MCF 10A (cell line): ENCODE results near the gene BCL3. TPM values are rescaled to one million over a fixed set of nuclear protein-coding genes. Genes with fewer than 3 reads are reported as not detected.

Experiments
- BruUV-seq: library from RNA; stranded (reverse); fragments of 400-500 nt; replicated peaks from 2 replicates; lab custom pipeline; 2021; lab: Mats Ljungman, UMichigan
- CTCF ChIA-PET: fragments of 300-600 bp; sonication (Branson Sonifier 250); formaldehyde crosslinking; extraction: SDS; loops from one replicate; lab custom pipeline; 2021; ENCODE audit warnings: antibody characterized with exemption, inconsistent platforms; lab: Yijun Ruan, JAX
- POLR2A ChIA-PET: fragments of 300-600, 350-650 bp; sonication (Branson Sonifier 250); formaldehyde crosslinking; extraction: SDS; loops from one replicate; lab custom pipeline; 2020; ENCODE audit warnings: antibody characterized with exemption, inconsistent platforms; lab: Yijun Ruan, JAX
- DNase-seq: peaks from one replicate; pipeline ENCODE4 v3.0.0-alpha.2; 2018; ENCODE audit not compliant: unreplicated experiment
- H3K27ac Mint-ChIP-seq: one replicate; pipeline ENCODE4 v1.8.0; 2022; ENCODE audit warnings: mild to moderate bottlenecking, low read depth, mixed read lengths; ENCODE audit not compliant: unreplicated experiment
- H3K27me3 Mint-ChIP-seq: one replicate; pipeline ENCODE4 v1.8.0; 2022; ENCODE audit warnings: mixed read lengths; ENCODE audit not compliant: insufficient read depth, unreplicated experiment
- H3K36me3 Mint-ChIP-seq: one replicate; pipeline ENCODE4 v1.8.0; 2022; ENCODE audit warnings: mild to moderate bottlenecking, moderate library complexity, mixed read lengths; ENCODE audit not compliant: insufficient read depth, unreplicated experiment
- H3K4me1 Mint-ChIP-seq: one replicate; pipeline ENCODE4 v1.8.0; 2022; ENCODE audit warnings: mixed read lengths; ENCODE audit not compliant: insufficient read depth, unreplicated experiment
- H3K4me3 Mint-ChIP-seq: one replicate; pipeline ENCODE4 v1.8.0; 2022; ENCODE audit warnings: mild to moderate bottlenecking, moderate library complexity, mixed read lengths; ENCODE audit not compliant: unreplicated experiment
- H3K9me3 Mint-ChIP-seq: one replicate; pipeline ENCODE4 v1.8.0; 2022; ENCODE audit warnings: mixed read lengths; ENCODE audit not compliant: unreplicated experiment
- intact Hi-C: fragments of 100-400 bp; cut with micrococcal nuclease; formaldehyde crosslinking; loops from 2 replicates; pipeline ENCODE4 v1.14.1; 2022
- total RNA-seq: library from RNA; stranded (reverse); gene quantifications from 2 replicates; pipeline ENCODE4 v1.2.3, GENCODE V29; 2022
- TF ChIP-seq, protein P1 (sequence below): fragments of 200-600 bp; IDR thresholded peaks from one replicate; pipeline ENCODE4 v1.8.0; 2022; ENCODE audit warnings: antibody characterized with exemption, mild to moderate bottlenecking; ENCODE audit not compliant: unreplicated experiment

The BCL3 gene
- total RNA-seq, 1 experiment from 2014 or later, result 24.4 TPM

GRCh38 chr19:44759083-44759804 lies 10.7 kb downstream of the BCL3 start:
- BruUV-seq, result TSS peak; percentile 37
- no peak overlapping the region for H3K27ac Mint-ChIP-seq
- H3K4me3 Mint-ChIP-seq, result no peak overlapping the region

GRCh38 chr19:44762038-44762437 lies 13.5 kb downstream of the BCL3 start:
- no peaks in the 10 kb centered on the region for H3K9me3 Mint-ChIP-seq
- no peak for DNase-seq
- TF ChIP-seq, protein P1, sequence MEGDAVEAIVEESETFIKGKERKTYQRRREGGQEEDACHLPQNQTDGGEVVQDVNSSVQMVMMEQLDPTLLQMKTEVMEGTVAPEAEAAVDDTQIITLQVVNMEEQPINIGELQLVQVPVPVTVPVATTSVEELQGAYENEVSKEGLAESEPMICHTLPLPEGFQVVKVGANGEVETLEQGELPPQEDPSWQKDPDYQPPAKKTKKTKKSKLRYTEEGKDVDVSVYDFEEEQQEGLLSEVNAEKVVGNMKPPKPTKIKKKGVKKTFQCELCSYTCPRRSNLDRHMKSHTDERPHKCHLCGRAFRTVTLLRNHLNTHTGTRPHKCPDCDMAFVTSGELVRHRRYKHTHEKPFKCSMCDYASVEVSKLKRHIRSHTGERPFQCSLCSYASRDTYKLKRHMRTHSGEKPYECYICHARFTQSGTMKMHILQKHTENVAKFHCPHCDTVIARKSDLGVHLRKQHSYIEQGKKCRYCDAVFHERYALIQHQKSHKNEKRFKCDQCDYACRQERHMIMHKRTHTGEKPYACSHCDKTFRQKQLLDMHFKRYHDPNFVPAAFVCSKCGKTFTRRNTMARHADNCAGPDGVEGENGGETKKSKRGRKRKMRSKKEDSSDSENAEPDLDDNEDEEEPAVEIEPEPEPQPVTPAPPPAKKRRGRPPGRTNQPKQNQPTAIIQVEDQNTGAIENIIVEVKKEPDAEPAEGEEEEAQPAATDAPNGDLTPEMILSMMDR, result no peak
- no peak overlapping the region for H3K27ac Mint-ChIP-seq
- CTCF ChIA-PET, result interaction anchor here (0.6 kb wide), 1 partner anchor 11 kb away, joined by 3 read pairs; no protein-coding TSS in a partner anchor
- H3K4me1 Mint-ChIP-seq, result peaks cover 6% of the 10 kb centered on the region
- no peak overlapping the region for H3K4me3 Mint-ChIP-seq
- BruUV-seq, result no TSS peak
- intact Hi-C loops, result no loop called here
- POLR2A ChIA-PET, result interaction anchor here (0.9 kb wide), 1 partner anchor 40 kb away, joined by 3 read pairs; no protein-coding TSS in a partner anchor
- H3K27me3 Mint-ChIP-seq, result no peaks in the 10 kb centered on the region
- H3K36me3 Mint-ChIP-seq, result peaks cover 41% of the 10 kb centered on the region

More at GRCh38 chr19:44759083-44759804, 10.7 kb downstream of the BCL3 start:
- no peaks in the 10 kb centered on the region for H3K9me3 Mint-ChIP-seq
- TF ChIP-seq, protein P1, result no peak
- ChIA-PET CTCF (interaction anchor here (0.7 to 2.2 kb wide), 3 partner anchors 24 to 36 kb away, joined by 3 to 17 read pairs (median 3); no protein-coding TSS in a partner anchor), POLR2A (no interaction called here)
- peaks cover 8% of the 10 kb centered on the region for H3K4me1 Mint-ChIP-seq
- intact Hi-C loops, result no loop called here
- H3K27me3 Mint-ChIP-seq, result no peaks in the 10 kb centered on the region
- H3K36me3 Mint-ChIP-seq, result peaks cover 66% of the 10 kb centered on the region
- no peak for DNase-seq

GRCh38 chr19:44765033-44765948 lies 16.8 kb downstream of the BCL3 start:
- Mint-ChIP-seq H3K9me3 (no peaks in the 10 kb centered on the region), H3K27me3 (no peaks in the 10 kb centered on the region), H3K27ac (no peak overlapping the region), H3K4me1 (peaks cover 7% of the 10 kb centered on the region), H3K4me3 (no peak overlapping the region), H3K36me3 (peaks cover 13% of the 10 kb centered on the region)
- POLR2A ChIA-PET, result interaction anchor here (1.1 to 3.4 kb wide), 4 partner anchors 12 to 43 kb away, joined by 4 to 14 read pairs (median 6); partner anchors contain the start of gene BCL3
- intact Hi-C loops, result no loop called here
- peak; percentile 52 for DNase-seq
- no TSS peak for BruUV-seq
- CTCF ChIA-PET, result interaction anchor here (0.6 to 19.2 kb wide), 11 partner anchors 8 to 194 kb away, joined by 3 to 414 read pairs (median 3); partner anchors contain the start of gene NECTIN2
- TF ChIP-seq, protein P1, result no peak
